ENCODE measurements around the gene HOXD8.

GRCh38 chr2:176154576-176155252, 25.2 kb downstream of the HOXD8 start:
- TF ChIP-seq ELF4 (IDR thresholded peaks at IDR 0.05) (no peak), ARNT (IDR thresholded peaks at IDR 0.05) (no peak), NFRKB (IDR thresholded peaks at IDR 0.05) (no peak), SUZ12 (IDR thresholded peaks at IDR 0.05) (no peak), FOXA1 (IDR thresholded peaks at IDR 0.05) (no peak), FOXM1 (IDR thresholded peaks at IDR 0.05; ENCODE audit: borderline replicate concordance) (no peak), BHLHE40 (IDR thresholded peaks at IDR 0.05; ENCODE audit: borderline replicate concordance) (no peak), TARDBP (IDR thresholded peaks at IDR 0.05) (no peak), SP1 (IDR thresholded peaks at IDR 0.05) (no peak), FOXK2 (IDR thresholded peaks at IDR 0.05) (no peak), ZNF384 (IDR thresholded peaks at IDR 0.05) (no peak), LEF1 (IDR thresholded peaks at IDR 0.05; ENCODE audit: borderline replicate concordance) (no peak)
- TF ChIP-seq, protein P1, sequence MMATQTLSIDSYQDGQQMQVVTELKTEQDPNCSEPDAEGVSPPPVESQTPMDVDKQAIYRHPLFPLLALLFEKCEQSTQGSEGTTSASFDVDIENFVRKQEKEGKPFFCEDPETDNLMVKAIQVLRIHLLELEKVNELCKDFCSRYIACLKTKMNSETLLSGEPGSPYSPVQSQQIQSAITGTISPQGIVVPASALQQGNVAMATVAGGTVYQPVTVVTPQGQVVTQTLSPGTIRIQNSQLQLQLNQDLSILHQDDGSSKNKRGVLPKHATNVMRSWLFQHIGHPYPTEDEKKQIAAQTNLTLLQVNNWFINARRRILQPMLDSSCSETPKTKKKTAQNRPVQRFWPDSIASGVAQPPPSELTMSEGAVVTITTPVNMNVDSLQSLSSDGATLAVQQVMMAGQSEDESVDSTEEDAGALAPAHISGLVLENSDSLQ (IDR thresholded peaks at IDR 0.05), result no peak
